NCI-H460 (cell line): ENCODE measurements around the gene PPP1R15B. TPM values are rescaled to one million over a fixed set of nuclear protein-coding genes. Genes with fewer than 3 reads are reported as not detected.

ENCODE experiments used
- DNase-seq: peaks from one replicate; pipeline ENCODE4 v3.0.0-alpha.2; 2016; ENCODE audit warnings: low read depth; ENCODE audit errors: extremely low read depth
- total RNA-seq: library from RNA; depleted of rRNA; stranded (reverse); fragments of >200 nt; shearing (Covaris generic); gene quantifications from 2 replicates; pipeline ENCODE4 v1.2.3, GENCODE V29; 2014

The PPP1R15B gene
- total RNA-seq, 1 experiment from 2014 or later: 106 TPM

DNA sequence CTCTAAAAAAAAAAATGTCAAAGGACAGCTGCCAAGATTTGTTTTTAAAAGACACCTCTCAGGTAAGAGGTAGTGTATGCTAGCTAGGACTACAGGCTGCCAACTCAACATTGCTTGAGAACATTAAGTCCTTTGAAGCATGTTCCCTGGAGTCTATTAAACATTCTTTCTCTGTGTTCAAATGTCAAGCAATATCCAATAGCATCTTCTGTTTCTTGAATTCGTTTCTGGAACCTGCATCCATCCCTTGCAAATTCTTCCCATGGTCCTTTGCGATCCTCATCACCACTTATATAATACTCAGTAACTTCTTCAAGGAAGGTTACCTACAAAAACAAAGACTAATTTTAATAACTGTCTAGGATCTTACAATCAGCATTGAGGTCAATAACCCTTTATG, 5.6 kb downstream of the PPP1R15B start:
- no peak for DNase-seq

GRCh38 chr1:204404629-204405028, 7.0 kb downstream of the PPP1R15B start:
- DNase-seq: no peak

DNA sequence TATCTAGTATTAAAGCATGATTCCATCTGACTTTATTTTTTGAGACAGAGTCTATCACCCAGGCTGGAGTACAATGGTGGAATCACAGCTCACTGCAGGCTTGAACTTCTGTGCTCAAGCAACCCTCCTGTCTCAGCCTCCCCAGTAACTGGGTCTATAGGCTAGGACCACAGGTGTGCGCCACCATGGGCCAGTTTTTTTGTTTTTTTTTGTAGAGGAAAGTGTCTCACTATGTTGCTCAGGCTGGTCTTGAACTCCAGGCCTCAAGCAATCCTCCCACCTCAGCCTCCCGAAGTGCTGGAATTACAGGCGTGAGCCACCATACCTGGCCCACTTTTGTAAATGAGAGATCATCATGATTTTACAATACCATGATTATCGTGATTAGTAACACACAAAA, 9.2 kb downstream of the PPP1R15B start:
- no peak for DNase-seq

GRCh38 chr1:204401730-204402129, 9.9 kb downstream of the PPP1R15B start:
- DNase-seq: no peak

DNA sequence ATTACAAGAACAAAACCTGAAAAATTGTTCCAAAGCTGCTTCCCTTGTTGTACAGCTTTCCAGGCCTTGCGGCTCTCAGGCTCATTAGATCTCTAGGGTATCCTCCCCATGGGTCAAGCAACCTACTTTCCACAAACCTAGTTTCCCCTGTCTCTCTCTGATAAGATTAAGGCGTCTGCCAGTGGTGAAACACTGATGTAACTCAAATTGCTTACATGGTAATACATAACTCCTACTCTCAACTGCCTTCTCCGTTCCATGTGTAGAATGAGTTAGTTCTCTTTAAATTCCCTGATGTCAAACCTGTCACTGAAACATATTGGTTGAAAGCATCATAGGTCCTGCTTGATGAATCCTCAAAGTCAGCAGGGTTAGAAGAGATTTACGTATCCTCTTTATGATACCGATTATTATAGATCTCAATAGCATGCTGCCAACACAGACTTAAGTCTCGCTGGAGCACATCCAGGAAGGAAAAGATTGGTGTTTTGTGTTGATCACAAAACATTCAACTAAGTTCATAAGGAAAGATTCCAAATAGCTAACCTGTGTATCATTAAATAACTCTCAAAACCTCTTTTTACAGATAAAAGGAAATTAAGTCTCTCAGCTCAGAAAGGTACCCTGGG, 10.6 kb downstream of the PPP1R15B start:
- no peak for DNase-seq

DNA sequence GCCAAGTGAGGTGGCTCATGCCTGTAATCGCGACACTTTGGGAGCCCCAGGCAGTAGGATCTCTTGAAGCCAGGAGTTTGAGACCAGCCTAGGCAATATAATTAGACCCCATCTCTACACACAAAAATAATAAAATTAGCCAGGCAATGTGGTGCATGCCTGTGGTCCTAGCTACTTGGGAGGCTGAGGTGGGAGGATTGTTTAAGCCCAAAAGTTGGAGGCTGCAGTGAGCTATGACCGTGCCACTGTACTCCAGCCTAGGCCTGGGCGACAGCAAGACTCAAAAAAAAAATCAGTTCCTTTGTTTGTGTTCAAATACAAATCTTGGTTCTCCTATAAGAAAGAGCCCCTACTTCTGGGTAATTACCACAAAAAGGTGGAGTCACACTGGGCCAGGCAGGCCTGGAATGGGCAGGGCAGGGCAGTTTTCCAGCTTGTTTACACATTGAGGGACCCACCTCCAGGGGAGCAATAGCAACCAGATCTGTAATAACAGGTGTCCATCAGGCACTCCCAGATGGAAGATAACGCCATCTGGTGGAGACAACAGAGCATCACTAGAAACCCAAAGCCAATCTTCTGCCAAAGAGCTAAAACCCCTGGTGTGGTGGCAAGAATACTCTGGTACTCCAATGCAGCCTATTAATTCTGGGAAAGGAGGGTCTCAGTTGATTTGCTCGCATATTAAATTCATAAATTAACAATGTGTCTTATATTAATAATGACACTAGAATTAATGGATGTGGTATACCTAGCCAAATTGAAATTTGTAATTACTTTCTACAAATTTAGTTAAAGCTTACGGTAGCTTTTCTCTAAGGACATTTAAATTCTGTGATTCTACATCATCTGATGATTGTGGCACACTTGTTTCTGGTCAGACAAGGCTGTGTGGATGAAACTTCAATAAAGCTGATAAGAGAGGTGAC, 13.2 kb downstream of the PPP1R15B start:
- peak; percentile 88 for DNase-seq

- no peak for DNase-seq
Observed at GRCh38 chr1:204396015-204396583, 15.5 kb downstream of the PPP1R15B start.

- no peak for DNase-seq
Observed at GRCh38 chr1:204391629-204392028, 20.0 kb downstream of the PPP1R15B start.

DNA sequence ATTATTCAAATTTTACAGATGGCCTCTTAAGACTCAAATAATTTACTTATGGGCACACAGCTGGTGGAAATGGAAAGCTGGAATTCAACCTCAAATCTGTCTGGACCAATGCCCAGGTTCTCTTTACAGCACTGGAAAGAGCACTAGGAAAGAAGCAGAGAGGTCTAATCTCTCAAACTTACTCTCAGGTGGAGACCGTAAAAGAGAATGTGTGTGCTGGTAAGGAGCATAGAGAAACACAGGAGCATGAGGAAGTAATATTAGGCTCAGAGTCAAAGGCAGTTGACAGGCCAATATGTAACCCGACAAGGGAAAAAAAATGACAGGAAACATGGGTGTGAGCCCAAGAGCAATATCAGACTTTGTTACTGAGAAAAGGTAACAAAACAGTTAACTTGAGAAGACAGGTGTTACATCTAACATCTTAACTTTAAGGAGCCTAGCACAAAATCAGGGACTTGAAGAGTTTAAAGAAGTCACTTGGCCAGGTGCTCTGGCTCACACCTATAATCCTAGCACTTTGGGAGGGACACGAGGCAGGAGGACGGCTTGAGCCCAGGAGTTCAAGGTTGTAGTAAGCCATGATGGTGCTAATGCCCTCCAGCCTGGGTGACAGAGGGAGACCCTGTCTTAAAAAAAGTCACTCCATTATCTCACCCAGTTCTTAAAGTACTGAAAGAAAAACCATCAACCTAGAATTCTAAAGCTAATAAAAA, 20.7 kb downstream of the PPP1R15B start:
- no peak for DNase-seq

DNA sequence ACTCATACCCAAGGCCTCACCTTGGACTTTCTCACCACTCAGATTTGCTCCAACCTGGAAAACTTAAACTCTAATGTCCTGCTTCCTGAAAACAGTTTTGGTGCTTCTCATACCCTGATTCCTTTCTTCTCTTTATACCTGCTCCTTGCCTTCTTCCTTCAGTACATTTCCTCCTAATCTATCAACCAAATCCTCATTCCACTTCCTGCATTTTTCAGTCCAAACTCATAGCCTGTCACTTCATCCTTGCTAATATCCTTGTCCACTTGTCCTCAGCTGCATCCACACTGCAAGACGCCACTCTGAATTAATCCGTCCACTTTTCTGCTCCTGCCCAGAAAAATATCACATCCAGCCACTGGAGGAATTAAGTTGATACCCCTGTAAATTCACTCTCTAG, 25.9 kb downstream of the PPP1R15B start:
- DNase-seq: no peak

GRCh38 chr1:204384636-204385352, 26.8 kb downstream of the PPP1R15B start:
- no peak for DNase-seq

GRCh38 chr1:204383163-204383904, 28.3 kb downstream of the PPP1R15B start:
- no peak for DNase-seq

- no peak for DNase-seq
Observed at GRCh38 chr1:204382714-204383083, 28.9 kb downstream of the PPP1R15B start.

GRCh38 chr1:204380293-204380831, 31.3 kb downstream of the PPP1R15B start:
- no peak for DNase-seq

DNA sequence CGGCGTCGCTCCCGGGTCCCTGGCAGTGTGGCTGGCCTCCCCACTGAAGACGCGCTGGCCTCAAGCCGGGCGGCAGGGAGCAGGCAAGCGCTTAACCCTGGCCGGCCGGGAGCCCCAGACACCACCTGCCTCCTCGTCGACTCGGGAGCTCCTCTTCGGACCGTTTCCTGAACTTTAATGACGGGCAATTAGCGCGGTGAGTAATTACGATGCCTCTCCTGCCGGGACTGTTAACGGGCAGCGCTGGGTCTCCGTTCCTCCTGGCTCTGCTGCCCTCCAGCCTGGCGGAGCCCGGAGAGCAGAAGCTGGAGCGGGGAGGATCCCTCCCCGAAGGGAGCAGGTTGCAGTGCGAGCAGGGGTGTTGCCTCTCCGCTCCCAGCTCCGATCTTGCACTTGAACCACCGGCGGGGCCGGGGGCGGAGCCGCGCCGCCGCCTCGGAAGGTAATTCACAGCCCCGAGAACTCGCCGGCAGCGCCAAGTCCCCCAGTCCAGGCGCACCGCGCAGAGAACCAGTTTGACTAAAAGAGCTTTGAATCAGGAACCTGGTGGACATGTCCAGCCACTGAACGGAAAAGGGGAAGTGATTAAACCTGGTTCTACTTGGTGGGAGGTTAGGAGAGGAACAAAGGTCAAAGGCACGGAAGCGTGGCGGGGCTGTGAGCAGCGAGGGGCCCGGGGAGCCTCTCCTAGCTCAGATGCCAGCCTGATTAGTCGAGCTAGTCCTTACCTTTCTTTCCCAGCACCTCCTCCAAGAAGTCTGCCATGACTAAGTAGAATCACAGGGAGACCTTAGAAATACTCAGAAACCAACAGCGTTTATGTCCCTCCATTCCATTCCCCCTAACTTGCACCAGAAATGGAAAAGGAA, 33.6 kb downstream of the PPP1R15B start:
- peak; percentile 16 for DNase-seq

GRCh38 chr1:204376919-204377799, 34.5 kb downstream of the PPP1R15B start:
- DNase-seq: no peak

DNA sequence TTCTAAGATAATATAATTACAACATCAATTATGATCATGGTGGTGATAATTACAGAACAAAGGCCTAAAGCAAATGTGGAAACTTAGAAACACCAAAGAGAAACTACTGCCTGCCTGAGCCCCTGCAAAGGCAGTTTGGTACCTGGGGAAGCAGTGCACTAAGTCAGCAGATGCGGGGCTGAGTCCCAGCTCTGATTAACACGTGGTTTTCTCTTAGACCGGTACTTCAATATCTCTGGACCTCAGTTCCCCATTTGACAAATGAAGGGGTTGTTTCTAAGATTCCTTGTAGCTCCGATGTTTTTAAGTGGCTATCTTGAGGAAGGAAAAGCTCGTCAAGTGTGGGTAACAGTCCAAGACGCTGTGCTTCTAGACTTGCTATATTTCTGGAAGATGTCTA, 35.2 kb downstream of the PPP1R15B start:
- DNase-seq: no peak

DNA sequence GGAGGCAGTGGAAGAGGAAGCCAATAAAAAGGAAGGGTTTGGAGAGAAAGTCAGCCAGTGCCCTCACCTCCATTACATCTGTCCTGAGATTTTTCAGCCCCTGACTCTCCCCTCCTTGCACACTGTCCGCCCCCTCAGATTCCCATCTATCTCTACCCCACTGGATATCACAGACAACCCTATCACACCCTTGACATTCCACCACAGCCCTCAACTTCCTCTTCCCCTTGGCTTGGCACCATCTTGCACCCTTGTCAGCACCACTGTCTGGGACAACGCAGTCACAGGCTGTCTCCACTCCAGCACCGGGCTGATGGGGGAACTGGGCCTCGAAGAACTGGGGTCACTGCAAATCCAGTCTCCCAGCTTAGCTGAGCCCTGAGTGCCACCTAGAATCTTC, 37.7 kb downstream of the PPP1R15B start:
- DNase-seq: no peak
